DMS114 treated with DMSO at 0.1 percent for 48 hours (cell line): ENCODE results near the gene GALNTL6.

ENCODE experiments used
- DNase-seq: peaks from one replicate; lab custom pipeline; 2025; ENCODE audit not compliant: unreplicated experiment; lab: John Stamatoyannopoulos, UW

Gene GALNTL6

DNA sequence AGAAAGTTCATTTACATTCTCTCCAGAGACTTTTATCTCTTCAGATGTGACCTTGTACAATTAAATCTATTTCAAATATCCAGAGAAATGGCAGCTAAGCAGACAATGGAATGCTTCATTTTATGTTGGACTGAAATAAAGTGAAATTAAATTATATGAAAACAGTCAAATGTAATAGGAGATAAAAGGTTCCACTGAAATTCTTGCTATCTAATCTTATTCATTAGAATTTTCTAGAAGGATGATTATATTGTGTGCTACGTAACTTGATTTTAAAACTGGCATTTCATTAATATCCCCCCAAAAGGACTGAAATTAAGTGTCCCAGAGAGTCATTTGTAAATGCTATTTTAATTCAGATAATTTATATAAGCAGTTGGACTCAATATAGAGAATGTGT is 708.5 kb downstream of the GALNTL6 start:
- DNase-seq = no peak

DNA sequence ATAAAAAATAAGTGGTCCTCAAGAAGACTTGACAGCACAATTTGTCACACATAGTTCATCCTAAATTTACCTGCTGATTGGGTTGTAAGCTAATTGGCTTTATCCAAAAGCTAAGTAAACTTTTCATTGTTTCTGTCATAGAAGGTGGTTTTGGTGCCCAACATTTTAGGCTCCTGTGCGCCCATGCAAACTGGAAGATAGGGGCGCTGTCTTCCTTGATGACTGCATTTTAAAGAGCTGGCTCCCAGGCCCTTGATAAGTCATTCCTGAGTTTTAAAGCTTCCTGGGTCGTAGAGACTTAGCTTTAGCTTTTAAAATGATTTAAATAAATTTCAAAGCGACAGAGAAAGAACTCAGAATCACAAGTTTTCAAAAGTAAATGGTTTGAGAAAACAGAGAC is 730.0 kb downstream of the GALNTL6 start:
- DNase-seq = no peak

GRCh38 chr4:172546782-172547181 is 733.6 kb downstream of the GALNTL6 start:
- DNase-seq = no peak

DNA sequence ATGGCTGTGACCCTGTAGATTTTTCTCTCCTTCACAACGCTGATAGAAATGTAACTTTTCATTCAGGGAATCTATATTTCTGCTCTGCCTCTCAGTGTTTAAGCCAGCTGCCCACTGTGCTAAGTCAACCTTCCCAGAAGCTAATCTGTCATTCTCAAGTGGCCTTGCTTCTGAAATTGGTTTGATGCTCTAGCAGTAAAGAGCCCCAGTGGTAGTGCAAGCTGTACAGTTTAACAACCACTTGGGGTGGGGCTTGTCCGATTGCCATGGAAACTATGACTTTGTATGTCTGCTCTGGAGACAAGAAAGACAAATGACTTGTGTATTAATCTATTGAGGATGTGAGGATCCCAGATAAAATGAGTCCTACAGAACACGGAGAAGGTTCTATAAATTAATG is 734.5 kb downstream of the GALNTL6 start:
- DNase-seq = no peak

DNA sequence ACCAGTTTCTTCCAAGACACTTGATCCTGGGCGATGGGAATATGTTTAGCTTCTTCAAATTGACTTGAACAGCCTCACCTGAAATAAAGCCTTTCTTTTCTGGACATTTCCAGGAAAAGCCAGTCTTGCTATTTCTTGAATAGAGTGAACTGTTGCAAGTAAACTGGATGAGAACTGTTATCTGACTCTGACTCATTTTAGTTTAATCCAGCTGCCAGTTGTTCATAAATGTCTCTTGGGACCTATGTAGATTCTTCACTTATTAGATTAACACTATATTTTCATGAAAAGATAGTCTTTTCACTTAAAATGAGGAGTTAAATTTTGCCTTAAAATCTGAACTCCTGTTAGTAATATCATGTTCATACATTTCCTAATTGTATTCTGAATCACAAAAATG is 740.0 kb downstream of the GALNTL6 start:
- DNase-seq = no peak

GRCh38 chr4:172554588-172554987 is 741.4 kb downstream of the GALNTL6 start:
- no peak for DNase-seq

- no peak for DNase-seq
Observed at GRCh38 chr4:172555725-172556124, 742.5 kb downstream of the GALNTL6 start.

GRCh38 chr4:172573899-172574298 is 760.7 kb downstream of the GALNTL6 start:
- DNase-seq = no peak

GRCh38 chr4:172578712-172579111 is 765.5 kb downstream of the GALNTL6 start:
- no peak for DNase-seq

GRCh38 chr4:172584816-172585215 is 771.6 kb downstream of the GALNTL6 start:
- DNase-seq = no peak

DNA sequence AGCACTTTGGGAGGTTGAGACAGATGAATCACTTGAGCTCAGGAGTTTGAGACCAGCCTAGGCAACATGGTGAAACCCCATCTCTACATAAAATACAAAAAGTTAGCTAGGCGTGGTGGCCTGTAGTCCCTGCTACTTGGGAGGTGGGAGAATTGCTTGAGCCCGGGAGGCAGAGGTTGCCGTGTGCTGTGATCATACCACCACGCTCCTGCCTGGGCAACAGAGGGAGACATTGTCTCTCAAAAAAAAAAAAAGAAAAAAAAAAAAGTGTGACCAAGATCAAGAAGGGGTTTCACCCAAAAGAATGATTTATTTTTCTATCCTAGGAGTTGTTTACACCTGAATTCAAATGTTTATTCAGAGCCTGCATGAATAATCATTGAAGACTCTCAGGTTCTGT is 783.0 kb downstream of the GALNTL6 start:
- DNase-seq = no peak

GRCh38 chr4:172599554-172599953 is 786.4 kb downstream of the GALNTL6 start:
- DNase-seq = no peak

DNA sequence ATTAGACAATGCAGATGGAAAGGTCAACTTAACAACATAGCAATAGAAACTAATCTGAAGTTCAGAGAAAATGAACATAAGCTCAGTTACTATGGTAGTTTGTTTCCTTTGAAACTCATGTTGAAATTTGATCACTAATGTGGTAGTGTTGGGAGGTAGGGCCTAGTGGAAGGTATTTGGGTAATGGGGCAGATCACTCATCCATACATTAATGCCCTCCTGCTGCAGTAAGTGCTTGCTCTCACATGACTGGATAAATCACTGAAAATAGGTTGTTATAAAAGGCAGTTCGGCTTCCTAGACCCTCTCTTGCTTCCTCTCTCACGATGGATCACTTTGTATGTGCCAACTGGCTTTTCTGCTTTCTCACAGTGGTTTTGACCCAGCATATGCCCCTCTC is 788.0 kb downstream of the GALNTL6 start:
- DNase-seq = no peak

GRCh38 chr4:172619218-172619617 is 806.0 kb downstream of the GALNTL6 start:
- no peak for DNase-seq

DNA sequence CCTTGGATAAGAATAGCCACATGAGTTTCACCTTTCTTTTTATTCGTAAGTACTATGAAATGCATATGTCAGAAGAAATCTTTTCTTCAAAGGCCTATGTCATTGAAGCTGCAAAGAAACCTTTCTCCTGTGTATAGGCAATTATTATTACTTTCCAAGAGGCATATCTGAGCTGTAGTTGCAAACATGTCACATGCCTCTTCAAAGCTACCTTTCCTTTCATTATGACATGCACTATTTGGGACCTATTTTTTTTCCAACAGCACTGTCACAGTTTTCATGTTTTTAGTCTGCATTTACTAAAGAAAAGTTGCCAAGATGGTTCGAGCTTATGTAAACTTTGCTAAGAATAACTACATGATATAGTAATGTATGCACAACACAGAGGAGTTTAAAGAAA is 806.6 kb downstream of the GALNTL6 start:
- DNase-seq = no peak

DNA sequence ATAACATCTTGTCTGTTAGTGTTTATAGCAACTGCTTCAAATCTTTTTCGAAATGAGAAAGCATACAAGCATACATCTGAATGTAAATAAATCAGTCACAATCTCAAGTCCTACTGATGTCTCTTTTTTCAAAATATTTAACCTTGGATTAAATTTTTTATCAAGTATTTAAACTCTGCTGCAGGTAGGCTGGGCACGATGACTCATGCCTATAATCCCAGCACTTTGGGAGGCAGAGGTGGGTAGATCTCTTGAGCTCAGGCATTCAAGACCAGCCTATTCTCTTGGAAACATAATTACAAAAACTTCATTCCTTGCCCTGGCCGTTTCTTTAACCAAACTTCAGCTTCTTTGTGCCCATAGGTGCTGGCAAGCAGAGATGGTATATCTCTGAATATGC is 815.1 kb downstream of the GALNTL6 start:
- no peak for DNase-seq

DNA sequence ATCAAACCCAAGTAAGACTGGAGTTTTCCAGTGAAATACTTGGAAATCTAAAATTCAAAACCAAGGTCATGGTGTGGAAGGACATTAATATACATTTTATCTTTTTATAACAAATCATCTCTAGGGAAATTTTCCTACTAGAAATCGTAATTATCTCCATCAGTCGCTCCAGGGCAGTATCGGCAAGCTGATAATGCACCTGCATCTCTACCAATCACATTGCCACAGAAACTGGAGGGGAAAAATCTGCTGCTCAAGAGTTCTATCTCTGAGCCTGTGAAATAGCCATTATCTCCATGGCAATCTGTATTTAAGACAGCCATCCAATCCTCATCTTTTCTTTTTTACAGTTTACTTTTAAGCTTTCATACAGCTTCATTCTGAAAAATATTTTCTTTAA is 817.1 kb downstream of the GALNTL6 start:
- DNase-seq = no peak

DNA sequence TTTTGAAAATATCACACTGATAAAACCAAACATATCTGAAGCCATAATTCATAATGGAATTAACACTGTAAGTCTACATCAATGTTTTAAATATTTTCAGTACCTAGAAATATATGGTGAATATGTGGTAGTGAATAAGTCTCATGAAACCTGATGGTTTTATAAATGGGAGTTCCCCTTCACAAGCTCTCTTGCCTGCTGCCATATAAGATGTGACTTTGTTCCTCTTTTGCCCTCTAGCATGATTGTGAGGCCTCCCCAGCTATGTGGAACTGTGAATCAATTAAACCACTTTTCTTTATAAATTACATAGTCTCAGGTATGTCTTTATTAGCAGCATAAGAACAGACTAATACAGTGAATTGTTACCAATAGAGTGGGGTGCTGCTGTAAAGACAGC is 818.6 kb downstream of the GALNTL6 start:
- DNase-seq = no peak

- DNase-seq = no peak
Observed at GRCh38 chr4:172648471-172648870, 835.3 kb downstream of the GALNTL6 start.

DNA sequence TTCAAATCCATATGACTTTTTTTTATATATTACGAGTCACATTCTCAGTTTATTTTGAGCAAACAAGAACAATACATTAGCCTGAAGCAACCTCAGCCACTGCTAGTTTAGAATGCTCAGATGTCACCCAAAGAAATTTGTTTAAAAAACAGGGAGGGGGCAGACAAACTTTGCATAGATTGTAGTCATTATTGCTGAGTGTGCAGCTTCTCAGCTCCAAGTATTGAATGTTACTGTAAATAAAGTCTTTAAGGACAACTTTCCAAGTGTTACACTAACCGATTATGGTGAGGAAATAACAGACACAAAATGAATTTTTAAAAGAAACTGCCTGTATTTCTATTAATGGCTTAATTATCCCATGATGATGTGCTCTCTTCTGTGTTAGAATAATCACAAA is 835.9 kb downstream of the GALNTL6 start:
- no peak for DNase-seq

DNA sequence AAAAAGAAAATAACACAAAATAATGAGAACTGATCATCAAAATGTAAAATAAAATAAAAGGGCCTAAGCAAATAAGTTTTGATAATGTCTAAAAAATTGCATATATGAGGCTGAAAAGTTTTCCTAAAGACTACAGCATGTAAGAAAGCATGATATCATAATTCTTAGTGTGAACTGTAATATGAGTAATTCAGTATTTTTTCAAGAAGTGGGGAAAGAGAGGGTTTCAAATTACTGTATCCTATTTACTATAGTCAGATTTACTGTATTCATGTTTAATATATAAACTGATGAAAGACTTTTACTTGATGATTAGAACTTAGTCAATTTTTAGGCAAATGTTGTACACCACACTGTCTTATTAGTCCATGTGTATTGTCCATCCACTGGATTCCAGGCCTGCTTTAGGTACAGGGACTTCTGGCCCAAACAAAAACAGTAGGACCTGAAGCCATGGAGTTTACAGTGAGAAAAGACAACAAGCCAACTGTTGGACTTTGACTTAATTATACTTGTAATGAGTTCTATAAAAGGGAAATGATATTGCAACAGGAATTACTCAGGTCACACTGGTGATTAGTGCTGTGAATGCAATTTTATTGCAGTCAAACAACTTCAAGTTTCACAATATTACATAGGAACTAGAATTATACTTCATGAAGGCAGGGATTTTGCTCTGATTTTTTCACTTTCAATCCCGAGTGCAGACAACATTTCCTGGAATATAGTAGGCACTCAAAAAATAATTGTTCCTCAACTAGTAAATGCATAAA is 837.7 kb downstream of the GALNTL6 start:
- no peak for DNase-seq

- no peak for DNase-seq
Observed at GRCh38 chr4:172651961-172652360, 838.8 kb downstream of the GALNTL6 start.

GRCh38 chr4:172652369-172652768 is 839.2 kb downstream of the GALNTL6 start:
- DNase-seq = no peak
